HG03354 (cell line): ENCODE data around the gene LDAF1.
"Not testable (repeated sequence)": the region's sequence is repeated elsewhere in the genome, so short reads cannot be mapped to it uniquely, and the experiment has no call there.

Experiments
- ATAC-seq: cut with Tn5 transposase; IDR thresholded peaks from one replicate; pipeline ENCODE4 v1.9.1; 2021; ENCODE audit warnings: mild to moderate bottlenecking; ENCODE audit not compliant: unreplicated experiment, poor library complexity, severe bottlenecking

The LDAF1 gene

GRCh38 chr16:21160276-21160675 lies 1.8 kb downstream of the LDAF1 start:
- ATAC-seq = no peak

GRCh38 chr16:21161211-21161610 lies 2.7 kb downstream of the LDAF1 start:
- no peak for ATAC-seq

GRCh38 chr16:21162661-21163151 lies 4.2 kb downstream of the LDAF1 start:
- no peak for ATAC-seq

GRCh38 chr16:21163576-21163975 lies 5.1 kb downstream of the LDAF1 start:
- ATAC-seq = no peak

- no peak for ATAC-seq
These were observed 6.2 kb downstream of the LDAF1 start for GRCh38 chr16:21164521-21165168.

GRCh38 chr16:21166561-21166961 lies 8.1 kb downstream of the LDAF1 start:
- no peak for ATAC-seq

- ATAC-seq = no peak
These were observed 8.9 kb downstream of the LDAF1 start for GRCh38 chr16:21167360-21167759.

GRCh38 chr16:21167929-21168602 lies 9.6 kb downstream of the LDAF1 start:
- no peak for ATAC-seq

GRCh38 chr16:21169249-21169981 lies 10.9 kb downstream of the LDAF1 start:
- ATAC-seq = no peak

- ATAC-seq = not testable (repeated sequence)
These were observed 11.6 kb downstream of the LDAF1 start for GRCh38 chr16:21170116-21170515.

- ATAC-seq = no peak
These were observed 14.2 kb downstream of the LDAF1 start for GRCh38 chr16:21172650-21173049.

GRCh38 chr16:21175397-21175796 lies 16.9 kb downstream of the LDAF1 start:
- ATAC-seq = no peak

GRCh38 chr16:21179126-21179982 lies 20.9 kb downstream of the LDAF1 start:
- ATAC-seq = no peak

GRCh38 chr16:21179983-21180365 lies 21.5 kb downstream of the LDAF1 start:
- ATAC-seq = no peak

GRCh38 chr16:21183995-21184394 lies 25.5 kb downstream of the LDAF1 start:
- no peak for ATAC-seq

GRCh38 chr16:21184834-21185233 lies 26.4 kb downstream of the LDAF1 start:
- no peak for ATAC-seq

GRCh38 chr16:21185659-21186325 lies 27.3 kb downstream of the LDAF1 start:
- no peak for ATAC-seq

- no peak for ATAC-seq
These were observed 27.8 kb downstream of the LDAF1 start for GRCh38 chr16:21186326-21186691.

- no peak for ATAC-seq
These were observed 30.8 kb downstream of the LDAF1 start for GRCh38 chr16:21189311-21189710.
